KMS-11 (cell line): ENCODE measurements around the gene SLC17A7.

ENCODE experiments used
- H2AFZ ChIP-seq: fragments of 200-600 bp; sonication (generic); 2 replicates; pipeline ENCODE4 v1.6.1; 2016; ENCODE audit warnings: antibody characterized with exemption, mixed run types, low read depth
- H3K27ac ChIP-seq: fragments of 200-600 bp; sonication (generic); 2 replicates; pipeline ENCODE4 v1.6.1; 2016; ENCODE audit warnings: mild to moderate bottlenecking, mixed run types
- H3K27me3 ChIP-seq: fragments of 200-600 bp; sonication (generic); 2 replicates; pipeline ENCODE4 v1.6.1; 2017; ENCODE audit warnings: mild to moderate bottlenecking, low read depth, mixed run types, moderate library complexity; ENCODE audit not compliant: insufficient read depth
- H3K36me3 ChIP-seq: fragments of 200-600 bp; sonication (generic); 2 replicates; pipeline ENCODE4 v1.6.1; 2017; ENCODE audit warnings: mild to moderate bottlenecking, mixed run types; ENCODE audit not compliant: insufficient read depth
- H3K4me1 ChIP-seq: fragments of 200-600 bp; sonication (generic); 2 replicates; pipeline ENCODE4 v1.6.1; 2016; ENCODE audit warnings: mild to moderate bottlenecking, low read depth, mixed run types; ENCODE audit not compliant: poor library complexity, severe bottlenecking
- H3K4me2 ChIP-seq: fragments of 200-600 bp; sonication (generic); 2 replicates; pipeline ENCODE4 v1.7.0; 2016; ENCODE audit warnings: mild to moderate bottlenecking, mixed run types
- H3K4me3 ChIP-seq: fragments of 200-600 bp; sonication (generic); IDR thresholded peaks from 2 replicates; pipeline ENCODE4 v1.6.1; 2017; ENCODE audit warnings: low read depth, low read length, mixed read lengths; ENCODE audit not compliant: insufficient read depth
- H3K79me2 ChIP-seq: fragments of 200-600 bp; sonication (generic); 2 replicates; pipeline ENCODE4 v1.6.1; 2016; ENCODE audit warnings: low read depth, mixed run types; ENCODE audit not compliant: insufficient read depth
- H3K9ac ChIP-seq: fragments of 200-600 bp; sonication (generic); 2 replicates; pipeline ENCODE4 v1.6.1; 2016; ENCODE audit warnings: mild to moderate bottlenecking, mixed run types
- H4K20me1 ChIP-seq: fragments of 200-600 bp; sonication (generic); 2 replicates; pipeline ENCODE4 v1.6.1; 2016; ENCODE audit warnings: mild to moderate bottlenecking, mixed run types; ENCODE audit not compliant: insufficient read depth
- TF ChIP-seq, protein P1 (sequence below): fragments of 200-600 bp; sonication (generic); conservative IDR thresholded peaks from 2 replicates; pipeline ENCODE4 v1.6.1; 2017; ENCODE audit warnings: low read depth, mild to moderate bottlenecking, antibody characterized with exemption, low read length, moderate library complexity, mixed read lengths

SLC17A7 gene

DNA sequence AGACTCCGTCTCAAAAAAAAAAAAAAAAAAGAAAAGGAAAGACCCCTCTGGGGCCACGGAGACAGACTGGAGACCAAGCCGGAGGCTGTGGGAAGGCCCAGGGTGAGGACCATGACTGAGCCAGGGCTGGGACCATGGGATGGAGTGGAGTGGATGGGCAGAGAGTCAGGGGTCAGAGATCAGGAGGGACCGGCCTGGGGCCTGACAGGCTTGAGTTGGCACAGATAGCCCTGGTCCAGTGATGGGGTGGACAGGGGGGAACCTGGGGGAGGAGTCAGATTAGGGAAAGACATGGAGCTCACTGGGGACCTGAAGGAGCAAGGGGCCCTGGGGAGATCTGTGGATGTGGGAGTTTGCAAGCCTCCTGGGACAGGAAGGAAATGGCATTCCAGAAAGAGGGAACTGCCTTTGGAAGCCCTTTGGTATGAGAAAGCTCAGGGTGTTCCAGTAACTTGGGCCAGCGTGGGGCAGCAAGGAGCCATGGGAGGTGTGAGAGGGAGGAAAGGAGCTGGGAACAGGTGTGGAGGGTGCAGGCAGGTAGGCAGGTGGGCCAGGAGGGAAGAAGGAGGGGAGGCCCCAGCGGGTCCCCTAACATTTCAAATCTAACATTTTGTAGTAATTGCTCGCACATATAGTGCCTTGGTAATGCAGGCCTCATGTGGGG is 39.8 kb upstream of the SLC17A7 start:
- Histone ChIP-seq H3K79me2 (no peaks in the 10 kb centered on the region), H3K4me2 (no peak overlapping the region), H3K9ac (no peak overlapping the region), H3K27ac (no peak overlapping the region), H2AFZ (no peak overlapping the region), H4K20me1 (no peaks in the 10 kb centered on the region), H3K27me3 (no peaks in the 10 kb centered on the region), H3K36me3 (no peaks in the 10 kb centered on the region), H3K4me3 (no peak overlapping the region), H3K4me1 (peaks cover under 1% of the 10 kb centered on the region)
- TF ChIP-seq, protein P1, sequence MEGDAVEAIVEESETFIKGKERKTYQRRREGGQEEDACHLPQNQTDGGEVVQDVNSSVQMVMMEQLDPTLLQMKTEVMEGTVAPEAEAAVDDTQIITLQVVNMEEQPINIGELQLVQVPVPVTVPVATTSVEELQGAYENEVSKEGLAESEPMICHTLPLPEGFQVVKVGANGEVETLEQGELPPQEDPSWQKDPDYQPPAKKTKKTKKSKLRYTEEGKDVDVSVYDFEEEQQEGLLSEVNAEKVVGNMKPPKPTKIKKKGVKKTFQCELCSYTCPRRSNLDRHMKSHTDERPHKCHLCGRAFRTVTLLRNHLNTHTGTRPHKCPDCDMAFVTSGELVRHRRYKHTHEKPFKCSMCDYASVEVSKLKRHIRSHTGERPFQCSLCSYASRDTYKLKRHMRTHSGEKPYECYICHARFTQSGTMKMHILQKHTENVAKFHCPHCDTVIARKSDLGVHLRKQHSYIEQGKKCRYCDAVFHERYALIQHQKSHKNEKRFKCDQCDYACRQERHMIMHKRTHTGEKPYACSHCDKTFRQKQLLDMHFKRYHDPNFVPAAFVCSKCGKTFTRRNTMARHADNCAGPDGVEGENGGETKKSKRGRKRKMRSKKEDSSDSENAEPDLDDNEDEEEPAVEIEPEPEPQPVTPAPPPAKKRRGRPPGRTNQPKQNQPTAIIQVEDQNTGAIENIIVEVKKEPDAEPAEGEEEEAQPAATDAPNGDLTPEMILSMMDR: no peak

DNA sequence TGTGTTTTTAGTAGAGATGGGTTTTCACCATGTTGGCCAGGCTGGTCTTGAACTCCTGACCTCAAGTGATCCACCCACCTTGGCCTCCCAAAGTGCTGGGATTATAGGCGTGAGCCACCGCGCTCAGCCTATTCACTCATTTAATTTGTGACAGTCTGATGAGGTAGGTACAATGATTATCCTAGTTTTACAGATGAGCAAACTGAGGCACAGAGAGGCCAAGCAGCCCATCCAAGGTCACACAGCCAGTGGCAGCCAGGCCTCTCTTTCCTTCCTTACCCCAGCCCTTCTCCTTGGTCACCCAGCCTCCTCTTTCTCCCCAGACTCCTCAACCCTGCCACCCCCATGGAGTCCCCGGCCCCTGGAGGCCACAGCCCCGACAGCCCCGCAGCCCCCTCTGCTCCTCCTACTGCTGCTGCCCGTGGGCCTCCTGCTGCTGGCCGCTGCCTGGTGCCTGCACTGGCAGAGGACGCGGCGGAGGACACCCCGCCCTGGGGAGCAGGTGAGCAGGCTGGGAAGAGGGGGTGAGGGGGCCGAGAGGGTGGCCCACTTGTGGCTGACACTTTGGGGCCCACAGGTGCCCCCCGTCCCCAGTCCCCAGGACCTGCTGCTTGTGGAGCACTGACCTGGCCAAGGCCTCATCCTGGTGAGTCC is 38.8 kb upstream of the SLC17A7 start:
- Histone ChIP-seq H2AFZ (no peak overlapping the region), H3K27ac (no peak overlapping the region), H3K36me3 (no peaks in the 10 kb centered on the region), H3K79me2 (no peaks in the 10 kb centered on the region), H3K4me2 (no peak overlapping the region), H3K27me3 (no peaks in the 10 kb centered on the region), H3K4me3 (no peak overlapping the region), H3K4me1 (peaks cover 7% of the 10 kb centered on the region), H4K20me1 (no peaks in the 10 kb centered on the region), H3K9ac (no peak overlapping the region)
- TF ChIP-seq, protein P1: no peak

DNA sequence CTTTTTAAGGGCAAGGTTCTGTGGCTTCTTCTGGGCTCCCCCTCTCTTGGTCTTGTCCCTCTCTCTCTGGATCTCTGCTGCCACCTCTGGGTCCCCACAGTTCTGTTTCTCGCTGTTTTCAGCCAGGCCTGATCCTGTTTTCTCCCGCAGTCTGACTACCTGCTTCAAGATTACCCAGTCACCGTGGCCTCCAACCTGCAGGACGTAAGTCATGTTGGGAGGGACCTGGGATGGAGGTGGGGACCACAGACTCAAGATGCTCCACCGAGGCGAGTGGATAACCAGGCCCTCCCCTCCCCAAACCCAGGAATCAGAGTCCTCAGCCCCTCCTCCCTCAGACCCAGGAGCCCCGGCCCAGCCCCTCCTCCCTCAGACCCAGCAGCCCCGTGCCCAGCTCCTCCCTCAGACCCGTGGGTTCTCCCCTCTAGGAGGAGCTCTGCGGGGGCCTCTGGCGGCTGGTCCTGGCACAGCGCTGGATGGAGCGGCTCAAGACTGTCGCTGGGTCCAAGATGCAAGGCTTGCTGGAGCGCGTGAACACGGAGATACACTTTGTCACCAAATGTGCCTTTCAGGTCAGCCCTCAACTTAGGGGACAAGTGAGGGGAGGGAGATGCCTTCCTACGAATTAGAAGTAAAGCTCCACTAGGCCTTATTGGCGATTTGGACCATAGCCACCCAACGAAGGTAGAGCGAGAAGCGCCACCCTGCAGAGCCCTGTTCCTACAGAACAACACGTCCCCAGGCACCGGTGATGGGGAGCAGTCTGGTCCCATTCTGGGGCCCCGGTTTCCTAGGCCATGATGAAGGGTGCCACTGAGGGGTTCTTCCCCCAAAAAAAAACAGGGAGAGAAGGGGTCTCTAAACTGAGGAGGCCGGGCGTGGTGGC is 34.9 kb upstream of the SLC17A7 start:
- H3K36me3 ChIP-seq: no peaks in the 10 kb centered on the region
- H3K4me3 ChIP-seq: no peak overlapping the region
- H3K27me3 ChIP-seq: no peaks in the 10 kb centered on the region
- H3K9ac ChIP-seq: no peak overlapping the region
- no peaks in the 10 kb centered on the region for H4K20me1 ChIP-seq
- H2AFZ ChIP-seq: no peak overlapping the region
- peaks cover 33% of the 10 kb centered on the region for H3K4me1 ChIP-seq
- no peaks in the 10 kb centered on the region for H3K79me2 ChIP-seq
- H3K27ac ChIP-seq: no peak overlapping the region
- TF ChIP-seq, protein P1: no peak
- no peak overlapping the region for H3K4me2 ChIP-seq

DNA sequence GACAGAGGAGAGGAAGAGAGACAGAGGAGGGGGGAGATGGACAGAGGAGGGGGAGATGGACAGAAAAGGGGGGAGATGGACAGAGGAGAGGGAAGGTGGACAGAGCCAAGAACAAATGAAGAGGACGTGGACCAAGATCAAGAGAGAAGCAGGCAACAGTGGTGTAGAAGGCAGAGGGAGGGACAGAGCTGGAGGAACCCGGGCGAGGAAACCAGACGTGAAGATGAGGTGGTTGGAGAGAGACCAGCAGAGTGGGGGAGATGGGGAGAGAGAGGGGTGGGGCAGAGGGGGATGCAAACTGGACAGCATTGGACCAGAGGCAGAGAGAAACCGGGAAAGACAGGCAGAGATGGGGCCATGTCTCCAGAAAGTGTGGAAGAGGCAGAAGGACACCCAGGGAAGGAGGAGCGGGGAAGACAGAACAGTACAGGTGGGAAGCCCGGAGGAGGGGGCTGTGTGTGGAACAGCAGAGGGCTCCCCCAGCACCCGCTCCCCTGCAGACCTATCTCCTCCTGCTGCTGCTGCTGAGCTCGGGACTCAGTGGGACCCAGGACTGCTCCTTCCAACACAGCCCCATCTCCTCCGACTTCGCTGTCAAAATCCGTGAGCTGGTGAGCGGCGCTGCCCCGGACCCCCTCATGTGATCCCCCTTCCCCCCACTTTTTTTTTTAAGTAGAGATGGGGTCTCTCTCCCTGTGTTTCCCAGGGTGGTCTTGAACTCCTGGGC is 34.0 kb upstream of the SLC17A7 start:
- Histone ChIP-seq H3K4me1 (peaks cover 41% of the 10 kb centered on the region), H3K4me3 (no peak overlapping the region), H3K9ac (no peak overlapping the region)

More for the DNA sequence above, 34.0 kb upstream of the SLC17A7 start:
- Histone ChIP-seq H3K27me3 (no peaks in the 10 kb centered on the region), H2AFZ (no peak overlapping the region), H4K20me1 (no peaks in the 10 kb centered on the region), H3K4me2 (peak overlapping the region; percentile 77; the same call in 1 of the 2 replicates), H3K79me2 (no peaks in the 10 kb centered on the region), H3K27ac (no peak overlapping the region), H3K36me3 (no peaks in the 10 kb centered on the region)
- TF ChIP-seq, protein P1: no peak
